PFSK-1 (cell line): ENCODE results near the gene GNAI3.

Source experiments
- POLR2AphosphoS5 ChIP-seq: IDR thresholded peaks from 2 replicates; pipeline ENCODE4 v1.6.1; 2012; ENCODE audit warnings: low read depth, mild to moderate bottlenecking, control low read depth, low read length, moderate library complexity
- REST ChIP-seq, 2 experiments: IDR thresholded peaks; 2 replicates each; pipeline versions ENCODE4 v1.6.1 to v1.8.0; 2011 to 2012; ENCODE audit warnings: low read depth in 2 of 2, low read length in 2 of 2, control low read depth in 1 of 2, inconsistent platforms in 1 of 2, mild to moderate bottlenecking in 1 of 2, moderate library complexity in 1 of 2; ENCODE audit not compliant: insufficient read depth in 1 of 2
- SIN3A ChIP-seq: IDR thresholded peaks from 2 replicates; pipeline ENCODE4 v1.6.1; 2012; ENCODE audit warnings: mild to moderate bottlenecking, low read length, moderate library complexity, borderline replicate concordance; ENCODE audit not compliant: insufficient read depth
- TAF1 ChIP-seq: IDR thresholded peaks from 2 replicates; pipeline ENCODE4 v1.6.1; 2012; ENCODE audit warnings: low read length, control low read depth, borderline replicate concordance; ENCODE audit not compliant: insufficient read depth

GRCh38 chr1:109522026-109522425 lies 26.4 kb upstream of the GNAI3 start:
- TF ChIP-seq POLR2AphosphoS5, result no peak
- no peak for TF ChIP-seq TAF1
- no peak for TF ChIP-seq SIN3A
- no peak for TF ChIP-seq REST (IDR thresholded peaks at IDR 0.05; ENCODE audit: insufficient read depth in 1 of 2, low read depth in 2 of 2, low read length in 2 of 2)
